ENCODE data around the gene RAVER2. TPM values are rescaled to one million over a fixed set of nuclear protein-coding genes. Genes with fewer than 3 reads are reported as not detected.

The RAVER2 gene
- total RNA-seq, 1 experiment from 2014 or later: 12.9 TPM

DNA sequence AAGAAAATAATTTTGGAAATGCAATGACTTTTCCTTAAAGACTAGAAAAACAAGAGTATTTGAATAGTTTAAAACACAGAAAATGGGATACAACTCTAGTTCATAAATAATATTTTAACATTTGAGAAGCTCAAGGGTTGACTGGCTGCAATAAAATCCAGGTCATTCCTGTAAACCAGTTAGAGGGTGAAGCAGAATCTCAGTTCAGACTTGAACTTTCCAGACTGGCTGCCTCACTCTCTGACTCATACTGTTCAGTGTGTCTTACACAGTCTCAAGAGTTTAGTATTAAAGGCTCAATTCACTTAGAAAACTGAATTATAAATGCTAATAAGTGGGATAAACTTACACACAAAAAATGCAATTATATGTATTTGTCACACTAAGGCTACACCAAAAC is 89.9 kb downstream of the RAVER2 start:
- H3K4me3 Mint-ChIP-seq (ENCODE audit: unreplicated experiment): no peak overlapping the region
- intact Hi-C loops (cut with micrococcal nuclease; ENCODE audit: unreplicated experiment): no loop called here
- no peaks in the 10 kb centered on the region for H3K9me3 ChIP-seq
- no peak for DNase-seq
- CTCF ChIA-PET: interaction anchor here (0.5 kb wide), 1 partner anchor 11 kb away, joined by 4 read pairs; no protein-coding TSS in a partner anchor
- POLR2A ChIA-PET: no interaction called here
- peaks cover 11% of the 10 kb centered on the region for H3K36me3 Mint-ChIP-seq (ENCODE audit: insufficient read depth, unreplicated experiment)
- H3K27ac Mint-ChIP-seq (ENCODE audit: unreplicated experiment): no peak overlapping the region
- no peaks in the 10 kb centered on the region for H3K4me1 ChIP-seq
- BruUV-seq (replicated peaks): no TSS peak
- H3K9me3 Mint-ChIP-seq (ENCODE audit: unreplicated experiment): no peaks in the 10 kb centered on the region
- no peaks in the 10 kb centered on the region for H3K36me3 ChIP-seq (ENCODE audit: control insufficient read depth, insufficient read depth, low read length)
- no peaks in the 10 kb centered on the region for H3K27me3 ChIP-seq (replicated peaks; ENCODE audit: control insufficient read depth, insufficient read depth, low read length)
- H3K4me3 ChIP-seq (ENCODE audit: low read depth, low read length): no peak overlapping the region
- TF ChIP-seq CTCF (IDR thresholded peaks at IDR 0.05; ENCODE audit: insufficient read depth in 1 of 2, low read depth in 1 of 2, low read length in 1 of 2, severe bottlenecking in 1 of 2, unreplicated experiment in 1 of 2): no peak
- no peaks in the 10 kb centered on the region for H3K4me1 Mint-ChIP-seq (ENCODE audit: low read depth, unreplicated experiment)
- H3K27me3 Mint-ChIP-seq (ENCODE audit: insufficient read depth, unreplicated experiment): no peaks in the 10 kb centered on the region

DNA sequence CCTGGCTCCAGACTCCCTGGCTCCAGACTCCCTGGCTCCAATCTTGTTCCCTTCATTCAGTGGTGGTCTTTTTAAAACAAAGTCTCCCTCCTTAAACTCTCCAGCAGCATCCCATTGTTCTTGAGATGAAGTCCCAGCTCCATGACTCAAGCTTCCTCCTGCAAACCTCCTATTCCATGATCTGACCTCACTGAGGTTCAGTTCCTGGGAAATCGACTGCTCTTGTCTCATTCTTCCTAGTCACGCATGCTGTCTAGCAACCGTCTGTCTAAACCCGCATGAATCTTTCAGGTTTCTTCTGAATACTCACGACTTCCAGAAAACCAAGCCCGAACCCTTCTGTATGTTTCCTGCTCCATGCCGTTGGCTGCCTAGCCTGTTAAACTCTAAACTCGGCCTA is 91.9 kb downstream of the RAVER2 start:
- Mint-ChIP-seq H3K36me3 (ENCODE audit: insufficient read depth, unreplicated experiment) (peaks cover 11% of the 10 kb centered on the region), H3K9me3 (ENCODE audit: unreplicated experiment) (no peaks in the 10 kb centered on the region), H3K4me3 (ENCODE audit: unreplicated experiment) (no peak overlapping the region), H3K27ac (ENCODE audit: unreplicated experiment) (no peak overlapping the region), H3K27me3 (ENCODE audit: insufficient read depth, unreplicated experiment) (no peaks in the 10 kb centered on the region), H3K4me1 (ENCODE audit: low read depth, unreplicated experiment) (no peaks in the 10 kb centered on the region)
- no peaks in the 10 kb centered on the region for H3K4me1 ChIP-seq
- no peak for DNase-seq
- no peak for TF ChIP-seq CTCF (IDR thresholded peaks at IDR 0.05; ENCODE audit: insufficient read depth in 1 of 2, low read depth in 1 of 2, low read length in 1 of 2, severe bottlenecking in 1 of 2, unreplicated experiment in 1 of 2)
- ChIA-PET POLR2A (no interaction called here), CTCF (no interaction called here)
- H3K36me3 ChIP-seq (ENCODE audit: control insufficient read depth, insufficient read depth, low read length): no peaks in the 10 kb centered on the region
- no peak overlapping the region for H3K4me3 ChIP-seq (ENCODE audit: low read depth, low read length)
- no TSS peak for BruUV-seq (replicated peaks)
- no peaks in the 10 kb centered on the region for H3K27me3 ChIP-seq (replicated peaks; ENCODE audit: control insufficient read depth, insufficient read depth, low read length)
- intact Hi-C loops (cut with micrococcal nuclease; ENCODE audit: unreplicated experiment): no loop called here
- no peaks in the 10 kb centered on the region for H3K9me3 ChIP-seq

GRCh38 chr1:64838486-64838885 is 93.6 kb downstream of the RAVER2 start:
- Mint-ChIP-seq H3K4me1 (ENCODE audit: low read depth, unreplicated experiment) (no peaks in the 10 kb centered on the region), H3K9me3 (ENCODE audit: unreplicated experiment) (no peaks in the 10 kb centered on the region), H3K4me3 (ENCODE audit: unreplicated experiment) (no peak overlapping the region), H3K27me3 (ENCODE audit: insufficient read depth, unreplicated experiment) (no peaks in the 10 kb centered on the region), H3K36me3 (ENCODE audit: insufficient read depth, unreplicated experiment) (peaks cover 17% of the 10 kb centered on the region), H3K27ac (ENCODE audit: unreplicated experiment) (no peak overlapping the region)
- H3K4me3 ChIP-seq (ENCODE audit: low read depth, low read length): no peak overlapping the region
- no peaks in the 10 kb centered on the region for H3K9me3 ChIP-seq
- TF ChIP-seq CTCF (IDR thresholded peaks at IDR 0.05; ENCODE audit: insufficient read depth in 1 of 2, low read depth in 1 of 2, low read length in 1 of 2, severe bottlenecking in 1 of 2, unreplicated experiment in 1 of 2): no peak
- no TSS peak for BruUV-seq (replicated peaks)
- H3K36me3 ChIP-seq (ENCODE audit: control insufficient read depth, insufficient read depth, low read length): no peaks in the 10 kb centered on the region
- no peaks in the 10 kb centered on the region for H3K4me1 ChIP-seq
- ChIA-PET CTCF (no interaction called here), POLR2A (no interaction called here)
- no peaks in the 10 kb centered on the region for H3K27me3 ChIP-seq (replicated peaks; ENCODE audit: control insufficient read depth, insufficient read depth, low read length)
- DNase-seq: no peak
- intact Hi-C loops (cut with micrococcal nuclease; ENCODE audit: unreplicated experiment): no loop called here
